SJCRH30 (cell line): ENCODE data around the gene TMEM255A. TPM values are rescaled to one million over a fixed set of nuclear protein-coding genes. Genes with fewer than 3 reads are reported as not detected.

Source experiments
- DNase-seq, 2 experiments: peaks; one replicate each; pipeline ENCODE4 v3.0.0-alpha.2; 2015 to 2020
- H3K27ac ChIP-seq: fragments of 250-450 bp; sonication (Bioruptor Pico); 2 replicates; pipeline ENCODE4 v1.5.1; 2020; ENCODE audit warnings: mild to moderate bottlenecking, moderate library complexity
- H3K27me3 ChIP-seq: fragments of 250-450 bp; sonication (Bioruptor Pico); 2 replicates; pipeline ENCODE4 v1.5.1; 2020; ENCODE audit warnings: mild to moderate bottlenecking, moderate library complexity
- H3K36me3 ChIP-seq: fragments of 250-450 bp; sonication (Bioruptor Pico); 2 replicates; pipeline ENCODE4 v1.5.1; 2020; ENCODE audit warnings: mild to moderate bottlenecking, moderate library complexity
- H3K4me1 ChIP-seq: fragments of 250-450 bp; sonication (Bioruptor Pico); 2 replicates; pipeline ENCODE4 v1.5.1; 2020; ENCODE audit warnings: mild to moderate bottlenecking, moderate library complexity
- H3K4me3 ChIP-seq: fragments of 250-450 bp; sonication (Bioruptor Pico); 2 replicates; pipeline ENCODE4 v1.5.1; 2020; ENCODE audit warnings: mild to moderate bottlenecking, moderate library complexity
- H3K9me3 ChIP-seq: fragments of 250-450 bp; sonication (Bioruptor Pico); replicated peaks from 2 replicates; pipeline ENCODE4 v1.5.1; 2020; ENCODE audit warnings: mild to moderate bottlenecking, moderate library complexity
- total RNA-seq: library from RNA; depleted of rRNA; stranded (reverse); fragments of >200 nt; shearing (Covaris generic); gene quantifications from 2 replicates; pipeline ENCODE4 v1.2.3, GENCODE V29; 2014

The TMEM255A gene
- total RNA-seq, 1 experiment from 2014 or later: 0.06 TPM

DNA sequence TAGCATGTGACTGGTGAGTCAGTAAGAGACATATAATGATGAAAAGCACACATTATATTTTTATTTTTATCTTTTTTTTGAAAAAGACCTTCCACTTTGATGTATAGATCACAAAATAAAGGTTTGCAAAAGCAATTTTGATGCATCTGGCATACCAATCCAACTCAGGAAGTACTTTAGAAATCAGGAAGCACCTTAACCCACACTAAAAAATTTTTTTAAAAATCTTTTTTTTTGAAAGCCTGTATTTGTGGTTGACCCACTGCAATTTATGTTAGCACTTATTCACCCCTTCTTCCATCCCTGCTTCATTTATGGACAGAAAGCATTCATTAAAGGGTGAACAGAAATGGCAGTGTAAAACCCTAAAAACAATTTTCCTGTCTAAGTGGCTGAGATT is 16.6 kb downstream of the TMEM255A start:
- no peak overlapping the region for H3K4me3 ChIP-seq
- peaks cover 4% of the 10 kb centered on the region; the same call in 1 of the 2 replicates for H3K27me3 ChIP-seq
- no peak overlapping the region for H3K27ac ChIP-seq
- H3K9me3 ChIP-seq: no peaks in the 10 kb centered on the region
- no peaks in the 10 kb centered on the region for H3K4me1 ChIP-seq
- H3K36me3 ChIP-seq: no peaks in the 10 kb centered on the region
- no peak for DNase-seq

GRCh38 chrX:120293015-120293414 is 18.2 kb downstream of the TMEM255A start:
- H3K9me3 ChIP-seq: no peaks in the 10 kb centered on the region
- peaks cover 4% of the 10 kb centered on the region; the same call in 1 of the 2 replicates for H3K27me3 ChIP-seq
- no peak overlapping the region for H3K27ac ChIP-seq
- no peak overlapping the region for H3K4me3 ChIP-seq
- no peaks in the 10 kb centered on the region for H3K4me1 ChIP-seq
- DNase-seq: no peak
- no peaks in the 10 kb centered on the region for H3K36me3 ChIP-seq

- Histone ChIP-seq H3K4me1 (no peaks in the 10 kb centered on the region), H3K27me3 (peaks cover 9% of the 10 kb centered on the region; the same call in 1 of the 2 replicates), H3K27ac (no peak overlapping the region), H3K4me3 (no peak overlapping the region), H3K36me3 (no peaks in the 10 kb centered on the region), H3K9me3 (no peaks in the 10 kb centered on the region)
- DNase-seq: no peak
Observed at GRCh38 chrX:120291211-120291610, 20.1 kb downstream of the TMEM255A start.

DNA sequence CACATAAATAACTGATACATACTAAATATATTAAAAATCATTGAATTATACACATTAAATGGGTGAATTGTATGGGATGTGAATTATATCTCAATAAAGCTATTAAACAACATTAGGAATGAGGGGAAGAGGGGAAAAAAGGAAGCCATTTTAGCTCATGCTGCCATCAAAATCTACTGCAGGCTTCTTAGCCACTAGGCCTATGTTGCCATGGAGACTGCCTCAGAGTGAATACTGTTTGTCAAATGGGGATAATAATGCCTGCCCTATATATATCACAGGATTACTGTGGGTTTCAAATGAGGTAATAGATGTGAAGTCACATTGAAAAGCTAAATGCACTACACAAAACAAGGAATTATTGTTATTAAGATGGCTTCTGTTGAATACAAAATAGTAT is 21.2 kb downstream of the TMEM255A start:
- no peaks in the 10 kb centered on the region for H3K9me3 ChIP-seq
- H3K4me1 ChIP-seq: no peaks in the 10 kb centered on the region
- H3K4me3 ChIP-seq: no peak overlapping the region
- peaks cover 20% of the 10 kb centered on the region; the same call in 1 of the 2 replicates for H3K27me3 ChIP-seq
- H3K36me3 ChIP-seq: no peaks in the 10 kb centered on the region
- H3K27ac ChIP-seq: no peak overlapping the region
- no peak for DNase-seq

DNA sequence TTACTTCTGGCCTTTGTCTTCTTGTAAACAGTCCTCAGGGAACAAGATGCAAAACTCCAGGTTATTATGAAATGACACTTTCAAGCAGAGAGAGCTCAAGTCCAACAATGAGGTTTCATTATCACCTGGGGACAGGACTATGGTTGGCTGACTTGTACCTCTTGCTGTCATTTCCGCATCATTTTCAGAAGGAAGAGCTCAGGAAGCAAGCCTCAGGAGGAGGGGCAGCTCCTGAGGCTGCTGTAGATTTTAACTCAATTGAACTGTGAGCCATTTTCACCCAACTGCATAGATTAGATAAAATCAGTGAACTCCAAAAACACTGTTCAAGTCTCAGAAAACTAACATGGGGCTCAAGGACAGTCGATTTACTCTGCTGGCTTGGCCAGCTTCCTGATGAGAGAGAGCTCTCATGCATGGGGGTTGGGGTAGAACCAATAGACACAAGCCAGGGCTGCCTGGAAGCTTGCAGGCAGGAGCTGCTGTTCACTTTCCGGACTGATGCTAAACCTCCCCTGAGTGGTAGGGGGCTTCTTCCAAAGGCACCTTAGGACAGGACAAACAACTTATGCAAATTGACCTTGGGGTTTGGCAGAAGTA is 23.6 kb downstream of the TMEM255A start:
- Histone ChIP-seq H3K27ac (no peak overlapping the region), H3K9me3 (no peaks in the 10 kb centered on the region), H3K36me3 (no peaks in the 10 kb centered on the region), H3K4me3 (no peak overlapping the region), H3K27me3 (peaks cover 24% of the 10 kb centered on the region; the same call in 1 of the 2 replicates), H3K4me1 (no peaks in the 10 kb centered on the region)
- no peak for DNase-seq

DNA sequence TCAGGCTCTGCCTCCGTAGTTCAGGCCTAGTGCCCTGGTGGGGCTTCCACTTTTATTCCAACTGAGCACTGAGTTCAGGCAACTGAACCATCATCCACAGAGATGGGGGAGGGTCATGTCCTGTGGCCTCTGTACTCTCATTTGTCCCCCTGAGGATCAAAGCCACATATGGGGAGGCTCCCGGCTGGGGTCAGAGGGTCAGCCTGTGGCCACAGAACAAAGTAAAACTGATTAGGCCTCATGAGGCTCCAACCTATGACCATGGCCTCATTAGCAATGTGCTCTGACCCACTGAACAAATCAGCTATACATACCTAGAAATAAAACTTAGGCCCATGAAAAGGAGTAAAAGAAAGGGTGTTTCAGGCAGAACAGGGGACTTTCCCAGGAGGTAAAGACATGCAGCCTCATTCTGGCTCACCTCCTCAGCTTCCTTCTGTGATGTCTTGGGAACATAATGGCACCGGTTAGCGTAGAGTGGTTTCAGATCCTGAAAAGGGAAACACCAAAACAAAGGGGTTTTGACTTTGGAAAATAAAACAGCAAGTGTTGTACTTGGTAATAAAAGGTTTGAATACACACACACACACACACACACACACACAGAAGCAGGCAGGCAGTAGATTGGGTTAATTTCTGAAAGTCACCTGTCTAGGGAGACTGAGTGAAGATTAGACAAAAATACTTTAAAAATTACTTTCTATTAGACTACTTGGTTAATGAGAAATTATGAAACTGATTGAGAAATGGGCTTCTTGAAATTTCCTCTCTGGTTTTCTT is 24.3 kb downstream of the TMEM255A start:
- no peak overlapping the region for H3K4me3 ChIP-seq
- no peak for DNase-seq
- no peaks in the 10 kb centered on the region for H3K36me3 ChIP-seq
- peaks cover 22% of the 10 kb centered on the region; the same call in 1 of the 2 replicates for H3K27me3 ChIP-seq
- H3K27ac ChIP-seq: no peak overlapping the region
- no peaks in the 10 kb centered on the region for H3K9me3 ChIP-seq
- H3K4me1 ChIP-seq: no peaks in the 10 kb centered on the region

GRCh38 chrX:120282697-120283096 is 28.6 kb downstream of the TMEM255A start:
- no peak overlapping the region for H3K4me3 ChIP-seq
- DNase-seq: no peak

GRCh38 chrX:120281761-120282160 is 29.5 kb downstream of the TMEM255A start:
- Histone ChIP-seq H3K4me3 (no peak overlapping the region), H3K4me1 (no peaks in the 10 kb centered on the region)
- no peak for DNase-seq

More at GRCh38 chrX:120282697-120283096, 28.6 kb downstream of the TMEM255A start:
- H3K4me1 ChIP-seq: no peaks in the 10 kb centered on the region
- no peaks in the 10 kb centered on the region for H3K9me3 ChIP-seq
- H3K27ac ChIP-seq: no peak overlapping the region
- H3K27me3 ChIP-seq: peaks cover 22% of the 10 kb centered on the region
- H3K36me3 ChIP-seq: no peaks in the 10 kb centered on the region

DNA sequence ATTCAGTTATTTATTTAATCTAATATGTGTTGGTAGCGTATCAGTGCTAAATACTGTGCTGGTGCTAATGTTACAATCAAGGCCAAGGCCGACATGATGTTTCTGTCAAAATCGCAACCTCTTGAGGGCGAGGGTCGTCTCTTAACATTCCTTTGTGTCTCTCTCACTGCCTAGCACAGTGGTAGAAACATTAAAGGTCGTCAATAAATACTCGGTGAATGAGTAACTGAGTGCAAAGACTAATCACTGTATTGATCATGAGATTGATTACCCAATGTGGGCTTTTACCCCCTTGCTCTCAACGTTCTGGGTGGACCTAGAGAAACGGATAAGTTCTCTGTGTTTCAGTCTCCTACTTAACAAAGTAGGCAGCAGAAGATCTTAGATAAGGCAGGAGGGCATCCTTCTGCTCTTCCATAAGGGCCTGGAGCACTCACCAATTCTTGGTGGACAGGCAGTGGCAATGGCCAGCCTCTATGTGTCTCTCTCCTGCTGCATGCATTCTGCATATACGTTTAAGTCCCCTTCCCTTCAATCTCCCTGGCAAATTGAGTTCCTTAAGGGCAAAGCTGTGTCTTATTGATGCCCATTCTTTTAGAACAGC is 30.1 kb downstream of the TMEM255A start:
- Histone ChIP-seq H3K27me3 (peaks cover 16% of the 10 kb centered on the region), H3K4me3 (no peak overlapping the region), H3K9me3 (no peaks in the 10 kb centered on the region), H3K4me1 (no peaks in the 10 kb centered on the region), H3K36me3 (no peaks in the 10 kb centered on the region), H3K27ac (no peak overlapping the region)
- DNase-seq: no peak

More at GRCh38 chrX:120281761-120282160, 29.5 kb downstream of the TMEM255A start:
- Histone ChIP-seq H3K27me3 (peaks cover 22% of the 10 kb centered on the region), H3K36me3 (no peaks in the 10 kb centered on the region), H3K27ac (no peak overlapping the region), H3K9me3 (no peaks in the 10 kb centered on the region)

DNA sequence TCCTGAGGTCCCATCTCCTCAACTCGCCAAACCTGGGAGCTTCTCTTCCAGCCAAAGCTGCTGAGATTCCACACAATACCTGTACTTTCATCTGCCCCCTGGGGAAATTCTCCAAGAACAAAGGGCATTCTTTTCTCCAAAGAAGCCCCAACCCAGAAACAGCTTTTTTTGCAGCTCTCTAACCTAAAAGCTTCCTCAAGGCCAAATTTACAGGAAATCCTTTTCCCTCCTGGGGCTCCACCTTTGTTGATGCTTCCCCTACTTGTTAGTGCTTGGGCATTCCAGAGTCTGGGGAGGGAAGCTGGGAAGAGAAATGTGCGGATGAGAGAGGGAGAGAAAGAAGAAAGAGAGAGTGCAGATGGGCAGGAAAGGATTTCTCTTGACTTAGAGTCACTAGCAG is 36.3 kb downstream of the TMEM255A start:
- H3K27me3 ChIP-seq: peaks cover 14% of the 10 kb centered on the region; the same call in 1 of the 2 replicates
- no peak for DNase-seq
- no peaks in the 10 kb centered on the region for H3K9me3 ChIP-seq
- no peak overlapping the region for H3K27ac ChIP-seq
- H3K36me3 ChIP-seq: no peaks in the 10 kb centered on the region
- no peaks in the 10 kb centered on the region for H3K4me1 ChIP-seq
- H3K4me3 ChIP-seq: no peak overlapping the region

GRCh38 chrX:120274145-120274544 is 37.1 kb downstream of the TMEM255A start:
- no peaks in the 10 kb centered on the region for H3K9me3 ChIP-seq
- DNase-seq: no peak

GRCh38 chrX:120271218-120271617 is 40.0 kb downstream of the TMEM255A start:
- no peak for DNase-seq
- Histone ChIP-seq H3K9me3 (no peaks in the 10 kb centered on the region), H3K4me3 (no peak overlapping the region), H3K27me3 (peaks cover 11% of the 10 kb centered on the region; the same call in 1 of the 2 replicates), H3K27ac (no peak overlapping the region), H3K4me1 (no peaks in the 10 kb centered on the region), H3K36me3 (no peaks in the 10 kb centered on the region)

More at GRCh38 chrX:120274145-120274544, 37.1 kb downstream of the TMEM255A start:
- Histone ChIP-seq H3K36me3 (no peaks in the 10 kb centered on the region), H3K27me3 (peaks cover 14% of the 10 kb centered on the region; the same call in 1 of the 2 replicates), H3K4me1 (no peaks in the 10 kb centered on the region), H3K4me3 (no peak overlapping the region), H3K27ac (no peak overlapping the region)

DNA sequence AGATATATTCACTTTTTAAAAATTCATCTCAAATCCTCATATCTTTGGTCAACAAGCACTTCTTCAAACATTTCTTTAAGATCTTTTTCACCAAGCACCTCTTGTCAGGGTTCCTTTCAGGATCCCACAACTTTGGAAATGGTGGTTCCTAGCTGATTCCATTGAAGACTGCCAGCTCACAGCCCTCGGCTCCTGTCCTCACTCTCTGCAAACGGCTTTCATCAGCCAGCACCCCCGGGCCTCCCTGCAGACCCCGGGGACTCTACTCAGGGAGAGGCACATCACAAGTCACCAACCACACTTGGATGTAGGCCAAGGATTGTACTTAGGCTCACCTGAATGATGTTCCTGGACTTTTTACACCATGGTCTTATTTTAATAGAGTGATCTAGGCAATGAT is 40.7 kb downstream of the TMEM255A start:
- Histone ChIP-seq H3K4me1 (no peaks in the 10 kb centered on the region), H3K36me3 (no peaks in the 10 kb centered on the region), H3K27me3 (peaks cover 11% of the 10 kb centered on the region; the same call in 1 of the 2 replicates), H3K27ac (no peak overlapping the region), H3K4me3 (no peak overlapping the region), H3K9me3 (no peaks in the 10 kb centered on the region)
- no peak for DNase-seq

- H3K36me3 ChIP-seq: no peaks in the 10 kb centered on the region
- no peak for DNase-seq
- no peaks in the 10 kb centered on the region for H3K9me3 ChIP-seq
- no peak overlapping the region for H3K4me3 ChIP-seq
- H3K27ac ChIP-seq: no peak overlapping the region
- H3K4me1 ChIP-seq: no peaks in the 10 kb centered on the region
- peaks cover 11% of the 10 kb centered on the region; the same call in 1 of the 2 replicates for H3K27me3 ChIP-seq
Observed at GRCh38 chrX:120269373-120270035, 41.8 kb downstream of the TMEM255A start.
